Omental fat pad (tissue), 4 donors: Measurements from ENCODE around the gene LCOR. TPM values are rescaled to one million over a fixed set of nuclear protein-coding genes. Genes with fewer than 3 reads are reported as not detected.

Experiments
- ATAC-seq: fragments of 150-250 bp; one replicate; pipeline ENCODE4 v1.9.1; 2016; ENCODE audit warnings: mild to moderate bottlenecking, moderate library complexity; ENCODE audit not compliant: low FRiP score
- DNase-seq: peaks from one replicate; pipeline ENCODE4 v3.0.0-alpha.2; 2019; ENCODE audit warnings: low spot score
- total RNA-seq, 4 donors: library from RNA; depleted of rRNA; stranded (reverse); fragments of >200 nt; gene quantifications; one replicate each; pipeline ENCODE4 v1.1.0, GENCODE V29; 2016
- TF ChIP-seq, protein P1 (sequence below), 3 donors: fragments of 450-650 bp; IDR thresholded peaks; one replicate each; pipeline ENCODE4 v1.5.1; 2016 to 2017; ENCODE audit warnings: antibody characterized with exemption in 3 of 3, mild to moderate bottlenecking in 3 of 3, moderate library complexity in 2 of 3

The LCOR gene
- total RNA-seq, 4 donors from 2014 or later, result 19.1 to 82.0 (median 24.7) TPM

GRCh38 chr10:96951954-96952353 lies 119.9 kb downstream of the LCOR start:
- TF ChIP-seq, protein P1, sequence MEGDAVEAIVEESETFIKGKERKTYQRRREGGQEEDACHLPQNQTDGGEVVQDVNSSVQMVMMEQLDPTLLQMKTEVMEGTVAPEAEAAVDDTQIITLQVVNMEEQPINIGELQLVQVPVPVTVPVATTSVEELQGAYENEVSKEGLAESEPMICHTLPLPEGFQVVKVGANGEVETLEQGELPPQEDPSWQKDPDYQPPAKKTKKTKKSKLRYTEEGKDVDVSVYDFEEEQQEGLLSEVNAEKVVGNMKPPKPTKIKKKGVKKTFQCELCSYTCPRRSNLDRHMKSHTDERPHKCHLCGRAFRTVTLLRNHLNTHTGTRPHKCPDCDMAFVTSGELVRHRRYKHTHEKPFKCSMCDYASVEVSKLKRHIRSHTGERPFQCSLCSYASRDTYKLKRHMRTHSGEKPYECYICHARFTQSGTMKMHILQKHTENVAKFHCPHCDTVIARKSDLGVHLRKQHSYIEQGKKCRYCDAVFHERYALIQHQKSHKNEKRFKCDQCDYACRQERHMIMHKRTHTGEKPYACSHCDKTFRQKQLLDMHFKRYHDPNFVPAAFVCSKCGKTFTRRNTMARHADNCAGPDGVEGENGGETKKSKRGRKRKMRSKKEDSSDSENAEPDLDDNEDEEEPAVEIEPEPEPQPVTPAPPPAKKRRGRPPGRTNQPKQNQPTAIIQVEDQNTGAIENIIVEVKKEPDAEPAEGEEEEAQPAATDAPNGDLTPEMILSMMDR (IDR thresholded peaks at IDR 0.05), result no peak
- ATAC-seq (no peak), DNase-seq (no peak)

DNA sequence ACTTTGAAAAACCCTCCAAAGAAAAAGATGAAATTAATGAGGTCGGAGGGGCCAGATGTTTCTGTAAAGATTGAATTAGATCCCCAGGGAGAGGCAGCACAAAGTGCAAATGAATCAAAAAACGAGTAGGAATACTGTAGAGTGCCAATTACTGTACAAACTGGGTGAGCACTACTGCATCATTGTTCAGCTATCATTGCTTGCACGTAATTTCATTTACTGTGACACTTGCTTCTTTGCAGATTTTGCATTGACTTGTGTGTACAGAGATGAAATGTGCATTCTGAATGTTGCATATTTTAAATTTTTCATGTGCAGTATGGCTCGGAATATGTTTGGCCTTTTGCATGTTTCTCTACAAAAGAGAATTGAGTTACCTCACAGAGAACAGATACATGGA lies 123.7 kb downstream of the LCOR start:
- TF ChIP-seq, protein P1 (IDR thresholded peaks at IDR 0.05), result no peak
- ATAC-seq (no peak), DNase-seq (no peak)

DNA sequence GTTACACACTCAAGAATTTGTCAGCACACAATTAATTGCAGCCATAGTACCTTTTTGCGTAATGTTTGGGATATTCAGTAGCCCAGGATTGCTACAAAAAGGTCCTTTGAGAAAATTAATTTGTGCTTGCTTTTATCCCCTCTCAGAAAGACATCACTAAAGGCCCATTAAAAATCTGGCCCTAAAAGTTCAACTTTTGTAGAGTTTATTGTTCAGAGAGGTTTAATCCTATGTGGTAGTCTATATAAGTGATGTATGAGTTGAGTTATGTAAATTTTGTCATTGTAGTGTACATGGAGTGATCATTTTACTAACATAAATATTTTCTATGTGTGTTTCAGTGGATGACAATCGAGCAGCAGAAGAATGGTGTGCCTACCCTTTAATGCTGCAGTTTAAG lies 126.0 kb downstream of the LCOR start:
- DNase-seq (no peak), ATAC-seq (no peak)
- TF ChIP-seq, protein P1 (IDR thresholded peaks at IDR 0.05), result no peak

- TF ChIP-seq, protein P1 (IDR thresholded peaks at IDR 0.05), result no peak
- DNase-seq, result no peak
- ATAC-seq, result no peak
These were observed 127.6 kb downstream of the LCOR start for GRCh38 chr10:96959733-96960132.

DNA sequence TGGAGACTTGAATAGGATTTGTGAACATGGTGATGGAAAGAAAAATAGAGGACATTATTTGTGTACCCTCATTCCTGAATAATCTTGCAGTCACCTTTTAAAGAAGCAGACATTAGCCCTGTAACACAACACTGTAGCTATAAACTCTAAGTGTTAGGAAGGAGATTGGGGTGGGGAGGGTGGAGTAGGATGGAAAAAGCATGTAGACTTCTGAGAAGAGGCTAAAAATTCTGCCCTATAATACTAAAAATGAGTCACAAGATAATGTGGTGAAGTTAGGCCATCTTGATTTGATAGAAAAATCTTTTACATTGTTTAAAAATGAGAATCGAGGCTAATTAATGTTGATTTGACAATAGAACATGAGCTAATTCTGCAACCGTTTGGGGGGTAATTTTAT lies 128.8 kb downstream of the LCOR start:
- TF ChIP-seq, protein P1 (IDR thresholded peaks at IDR 0.05), result no peak
- no peak for ATAC-seq
- DNase-seq, result no peak

DNA sequence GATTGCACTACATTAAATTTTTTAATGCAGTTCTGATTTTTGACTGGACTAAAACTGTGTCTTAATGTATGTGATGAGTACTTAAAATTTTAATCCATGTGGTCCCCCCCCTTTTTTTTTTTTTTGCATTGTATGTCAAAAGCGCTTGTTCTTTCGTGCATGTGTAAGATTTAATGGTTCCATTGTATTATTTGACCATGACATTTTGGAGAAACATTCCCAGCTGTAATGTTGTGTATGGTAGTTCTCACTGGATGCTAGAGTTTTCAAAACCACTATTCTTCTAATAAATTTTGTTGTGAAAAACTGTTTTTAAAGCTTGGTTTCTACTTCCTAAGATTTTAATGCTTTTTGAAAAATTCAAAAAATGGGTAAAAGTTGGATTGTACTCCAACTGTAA lies 132.0 kb downstream of the LCOR start:
- TF ChIP-seq, protein P1 (IDR thresholded peaks at IDR 0.05), result no peak
- no peak for ATAC-seq
- no peak for DNase-seq

DNA sequence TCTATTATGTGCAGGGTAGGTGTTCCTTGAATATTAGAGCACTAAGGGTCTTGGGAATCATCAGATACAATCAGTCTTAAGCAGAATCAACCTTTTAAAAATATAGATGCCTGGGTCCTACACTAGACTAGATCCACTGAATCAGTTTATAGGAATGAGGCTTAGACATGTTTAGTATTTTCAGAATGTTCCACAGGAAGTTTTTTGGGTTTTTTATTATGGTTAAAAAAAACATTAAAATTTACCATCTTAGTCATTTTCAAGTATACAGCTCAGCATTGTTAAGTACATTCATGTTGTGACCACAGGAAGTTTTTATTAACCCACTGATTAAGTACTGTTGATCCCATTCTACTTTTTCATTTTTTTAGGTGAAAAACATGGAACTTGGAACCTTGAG lies 135.7 kb downstream of the LCOR start:
- TF ChIP-seq, protein P1 (IDR thresholded peaks at IDR 0.05), result no peak
- ATAC-seq, result no peak
- DNase-seq, result no peak
